Astrocyte of the spinal cord (primary cell): ENCODE results near the gene SETD4.

ENCODE experiments used
- DNase-seq: peaks from one replicate; pipeline ENCODE4 v3.0.0; 2011; ENCODE audit warnings: low read depth, low spot score
- H3K4me3 ChIP-seq: 2 replicates; pipeline ENCODE4 v1.5.1; 2011; ENCODE audit warnings: low read depth, mild to moderate bottlenecking, low read length, moderate library complexity
- in situ Hi-C: cut with HindIII; loops from 2 replicates; pipeline ENCODE4 v1.10.0; 2017; ENCODE audit warnings: low sequenced_read_pairs
- TF ChIP-seq, protein P1 (sequence below): IDR thresholded peaks from 2 replicates; pipeline ENCODE4 v1.5.1; 2012; ENCODE audit warnings: low read depth, mild to moderate bottlenecking, low read length, inconsistent platforms

Gene SETD4

DNA sequence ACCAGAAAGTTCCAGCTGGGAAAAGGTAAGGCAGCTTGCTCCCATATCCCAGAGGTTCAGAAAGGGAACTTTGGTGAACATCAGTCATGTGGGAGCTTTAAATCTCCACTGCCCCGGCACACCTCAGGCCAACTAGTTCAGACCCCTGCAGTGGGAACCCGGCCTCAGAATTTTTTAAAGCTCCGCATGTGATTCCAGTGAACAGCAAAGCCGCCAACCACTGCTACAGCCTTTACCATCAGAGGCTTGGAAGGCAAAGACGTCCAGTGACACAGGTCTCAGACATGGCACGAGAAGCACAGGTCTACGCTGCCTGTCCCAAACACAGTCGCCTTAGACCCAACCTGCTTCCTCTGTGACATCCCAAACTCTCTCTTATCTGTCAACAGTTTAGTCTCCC lies 31.0 kb downstream of the SETD4 start:
- TF ChIP-seq, protein P1, sequence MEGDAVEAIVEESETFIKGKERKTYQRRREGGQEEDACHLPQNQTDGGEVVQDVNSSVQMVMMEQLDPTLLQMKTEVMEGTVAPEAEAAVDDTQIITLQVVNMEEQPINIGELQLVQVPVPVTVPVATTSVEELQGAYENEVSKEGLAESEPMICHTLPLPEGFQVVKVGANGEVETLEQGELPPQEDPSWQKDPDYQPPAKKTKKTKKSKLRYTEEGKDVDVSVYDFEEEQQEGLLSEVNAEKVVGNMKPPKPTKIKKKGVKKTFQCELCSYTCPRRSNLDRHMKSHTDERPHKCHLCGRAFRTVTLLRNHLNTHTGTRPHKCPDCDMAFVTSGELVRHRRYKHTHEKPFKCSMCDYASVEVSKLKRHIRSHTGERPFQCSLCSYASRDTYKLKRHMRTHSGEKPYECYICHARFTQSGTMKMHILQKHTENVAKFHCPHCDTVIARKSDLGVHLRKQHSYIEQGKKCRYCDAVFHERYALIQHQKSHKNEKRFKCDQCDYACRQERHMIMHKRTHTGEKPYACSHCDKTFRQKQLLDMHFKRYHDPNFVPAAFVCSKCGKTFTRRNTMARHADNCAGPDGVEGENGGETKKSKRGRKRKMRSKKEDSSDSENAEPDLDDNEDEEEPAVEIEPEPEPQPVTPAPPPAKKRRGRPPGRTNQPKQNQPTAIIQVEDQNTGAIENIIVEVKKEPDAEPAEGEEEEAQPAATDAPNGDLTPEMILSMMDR: no peak
- in situ Hi-C loops: no loop called here
- DNase-seq: no peak
- H3K4me3 ChIP-seq: no peak overlapping the region

DNA sequence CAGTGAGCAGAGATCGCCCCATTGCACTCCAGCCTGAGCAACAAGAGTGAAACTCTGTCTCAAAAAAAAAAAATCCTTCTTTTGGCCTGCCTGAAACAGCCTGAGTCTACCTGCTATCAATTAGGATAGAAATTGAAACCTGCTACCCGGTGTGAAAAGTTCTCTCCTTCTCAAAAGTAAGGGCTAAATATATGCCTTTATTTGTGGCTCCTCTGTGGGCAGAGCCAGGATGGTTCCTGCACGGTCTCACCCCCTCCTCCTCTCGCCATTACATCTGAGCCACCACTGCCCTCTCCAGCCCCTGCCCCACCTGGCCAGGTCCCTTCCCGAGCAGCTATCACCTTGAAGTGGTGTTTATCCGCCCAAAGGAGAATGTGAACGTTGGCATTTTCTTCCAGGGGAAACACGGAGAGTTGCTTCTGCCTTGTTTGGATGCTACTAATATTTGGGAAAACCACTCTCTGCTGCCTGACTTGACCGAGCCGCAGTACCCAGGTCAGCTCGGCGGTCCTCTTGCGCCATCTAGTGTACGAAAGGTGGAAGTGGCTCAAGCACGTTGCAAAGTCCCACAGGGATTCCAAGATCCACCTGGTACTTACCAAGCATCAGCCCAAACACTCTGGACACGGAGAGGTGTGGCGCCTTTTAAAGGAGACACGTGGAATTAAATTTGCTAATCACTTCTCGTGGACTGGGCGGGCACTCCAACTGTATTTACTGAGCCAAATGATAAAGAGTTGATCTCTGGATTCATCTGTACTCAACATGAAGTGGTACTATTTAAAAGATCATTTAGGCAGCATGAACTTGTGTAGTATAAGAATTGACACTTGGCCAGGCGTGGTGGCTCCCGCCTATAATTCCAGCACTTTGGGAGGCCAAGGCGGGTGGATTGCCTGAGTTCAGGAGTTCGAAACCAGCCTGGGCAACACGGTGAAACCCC lies 31.9 kb downstream of the SETD4 start:
- peak; percentile 72 for DNase-seq
- no peak overlapping the region for H3K4me3 ChIP-seq
- TF ChIP-seq, protein P1: peak; percentile 99
- in situ Hi-C loops: no loop called here

DNA sequence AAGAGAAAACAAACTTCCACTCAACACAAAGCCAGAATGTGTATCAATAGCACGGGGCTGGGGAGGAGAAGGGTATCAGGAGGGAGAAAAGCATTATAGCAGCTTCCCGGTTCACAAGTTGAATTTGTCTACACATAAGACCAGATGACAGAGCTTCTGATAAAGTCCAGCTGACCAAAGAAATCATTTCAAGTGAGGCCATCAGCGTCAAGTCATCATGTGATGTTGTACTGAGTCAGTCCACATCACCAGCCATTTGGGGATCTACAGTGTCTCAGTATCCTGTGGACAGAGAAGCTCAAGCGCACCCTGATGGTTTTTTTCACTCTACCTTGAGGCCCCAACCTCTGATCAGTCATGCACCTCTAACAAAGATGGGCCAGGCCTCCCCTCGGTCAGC lies 33.0 kb downstream of the SETD4 start:
- in situ Hi-C loops: no loop called here
- TF ChIP-seq, protein P1: no peak
- no peak overlapping the region for H3K4me3 ChIP-seq
- no peak for DNase-seq

DNA sequence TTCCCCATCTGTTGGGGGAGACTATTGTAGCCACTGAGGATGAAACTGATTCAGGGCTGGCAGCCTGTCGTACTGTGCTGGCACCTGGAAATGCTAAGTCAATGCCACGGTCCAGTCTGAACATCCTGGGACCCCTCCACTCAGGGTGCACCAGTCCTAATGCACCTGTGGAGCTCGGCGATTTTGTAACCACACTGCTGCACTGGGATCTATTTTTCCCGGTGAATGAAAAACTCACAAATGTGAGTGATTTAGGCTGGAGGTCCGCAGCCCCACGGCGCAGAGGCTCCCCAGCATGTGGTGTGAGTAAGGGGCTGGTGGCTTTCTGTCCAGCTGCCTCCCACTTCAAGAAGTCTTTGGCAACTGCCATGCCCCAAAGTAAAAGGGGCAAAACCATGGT lies 35.5 kb downstream of the SETD4 start:
- no peak overlapping the region for H3K4me3 ChIP-seq
- DNase-seq: no peak
- in situ Hi-C loops: no loop called here
- TF ChIP-seq, protein P1: no peak

DNA sequence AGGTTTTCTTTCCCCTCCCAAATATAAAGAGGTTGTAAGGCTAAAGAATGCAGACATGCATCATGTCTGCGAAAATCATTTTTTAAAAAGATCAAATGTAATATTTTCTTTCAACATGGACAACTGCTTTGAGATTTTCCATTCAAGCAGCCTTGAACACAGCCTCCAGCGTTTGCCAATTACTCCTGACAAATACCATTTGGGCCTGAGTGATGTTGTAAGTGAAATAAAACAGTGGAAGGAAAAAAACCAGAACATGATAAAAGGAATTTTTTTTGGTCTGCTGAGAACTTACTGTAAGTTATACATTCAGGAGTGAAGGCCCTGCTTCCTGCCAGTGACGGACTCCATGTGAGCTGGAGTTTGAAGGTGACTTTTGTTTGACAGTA lies 37.2 kb downstream of the SETD4 start:
- in situ Hi-C loops: no loop called here
- DNase-seq: no peak
- TF ChIP-seq, protein P1: no peak
- H3K4me3 ChIP-seq: no peak overlapping the region

DNA sequence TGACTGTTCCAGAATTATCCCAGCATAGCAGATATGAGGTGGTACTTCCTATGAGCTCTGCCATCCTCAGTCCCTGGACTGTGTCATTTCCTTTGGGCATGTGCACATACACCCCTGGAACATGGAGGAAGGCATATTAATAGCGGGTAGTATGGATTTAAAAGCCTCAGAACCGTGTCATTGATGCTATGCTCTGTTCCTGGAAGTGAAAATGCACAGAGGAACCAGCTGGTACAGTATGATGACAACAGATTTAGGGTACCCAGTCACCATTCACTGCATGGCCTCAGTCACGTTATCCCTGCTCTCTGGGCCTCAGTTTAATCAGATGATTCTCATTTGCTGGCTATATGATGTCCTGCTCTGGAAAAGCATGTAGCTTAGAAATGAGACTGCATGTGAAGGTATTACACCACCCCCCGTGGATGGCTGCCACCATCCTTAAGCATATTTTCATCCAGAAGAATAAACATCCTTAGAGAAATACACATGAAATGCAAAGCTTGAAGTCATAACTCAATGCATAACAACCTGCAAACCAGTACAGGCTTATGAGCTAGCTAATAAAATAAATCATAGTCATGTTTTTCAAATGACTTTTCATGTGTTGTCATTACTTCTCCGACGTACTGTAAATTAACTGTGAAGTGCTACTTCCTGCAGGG lies 37.8 kb downstream of the SETD4 start:
- H3K4me3 ChIP-seq: no peak overlapping the region
- in situ Hi-C loops: no loop called here
- TF ChIP-seq, protein P1: no peak
- no peak for DNase-seq
